ENCODE measurements around the gene MFSD6. TPM values are rescaled to one million over a fixed set of nuclear protein-coding genes. Genes with fewer than 3 reads are reported as not detected.

MFSD6 gene
- total and polyA plus RNA-seq, 10 donors: 5.0 to 130 (median 46.9) TPM

GRCh38 chr2:190443055-190443454 lies 34.9 kb downstream of the MFSD6 start:
- intact Hi-C loops (cut with DNase I; ENCODE audit: low total_unique reads): no loop called here
- Histone ChIP-seq H3K27me3 (replicated peaks in 1 of 7) (no peaks in the 10 kb centered on the region), H3K4me3 (no peak overlapping the region), H3K9me3 (no peaks in the 10 kb centered on the region), H3K27ac (no peak overlapping the region), H3K4me1 (peaks cover 9 to 97% (median 45%) of the 10 kb centered on the region in 6 donors), H3K36me3 (peaks cover 0 to 8% (median 0%) of the 10 kb centered on the region in 6 donors)
- WGBS, 5 donors: 72 to 89% (median 88%) methylated on average over 2 of the region's 2 CpGs
- DNase-seq: no peak
- TF ChIP-seq POLR2AphosphoS5 (IDR thresholded peaks at IDR 0.05) (no peak), POLR2A (IDR thresholded peaks at IDR 0.05) (no peak), CTCF (IDR thresholded peaks at IDR 0.05 in 8 of 11, conservative IDR thresholded peaks at IDR 0.05 in 3 of 11) (no peak)

DNA sequence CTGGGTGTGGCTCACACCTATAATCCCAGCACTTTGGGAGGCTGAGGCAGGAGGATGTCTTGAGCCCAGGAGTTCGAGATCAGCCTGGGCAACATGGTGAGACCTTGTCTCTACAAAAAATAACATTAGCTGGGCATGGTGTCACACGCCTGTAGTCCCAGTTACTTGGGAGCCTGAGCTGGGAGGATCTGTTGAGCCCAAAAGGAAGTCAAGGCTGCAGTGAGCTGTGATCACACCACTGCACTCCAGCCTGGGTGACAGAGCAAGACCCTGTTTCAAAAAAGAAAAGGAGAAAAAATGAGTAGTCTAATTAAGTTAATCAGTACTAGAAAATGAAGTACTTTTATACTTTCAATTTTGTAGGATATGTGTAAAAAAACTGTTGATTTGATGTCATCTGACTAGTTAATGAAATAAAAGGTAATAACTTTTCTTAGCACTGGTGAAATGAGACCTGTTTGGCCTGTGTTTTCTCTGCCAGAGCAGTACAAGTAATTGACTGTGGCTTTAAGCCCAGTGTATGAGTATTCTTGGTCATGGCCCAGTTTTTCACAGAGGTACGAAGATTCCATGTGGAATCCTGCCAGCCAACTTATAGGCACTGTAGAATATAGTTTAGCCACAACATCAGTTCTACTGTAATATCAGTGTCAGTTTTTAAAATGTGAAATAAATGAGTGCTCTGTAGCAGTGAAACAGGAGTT lies 35.8 kb downstream of the MFSD6 start:
- no peaks in the 10 kb centered on the region for H3K27me3 ChIP-seq (replicated peaks in 1 of 7)
- H3K36me3 ChIP-seq: no peaks in the 10 kb centered on the region
- no peak for TF ChIP-seq CTCF (IDR thresholded peaks at IDR 0.05 in 8 of 11, conservative IDR thresholded peaks at IDR 0.05 in 3 of 11)
- no peak for TF ChIP-seq POLR2AphosphoS5 (IDR thresholded peaks at IDR 0.05)
- no peak for TF ChIP-seq POLR2A (IDR thresholded peaks at IDR 0.05)
- DNase-seq: no peak
- WGBS, 5 donors: 81 to 93% (median 90%) methylated on average over 3 of the region's 3 CpGs
- H3K4me1 ChIP-seq: peaks cover 9 to 89% (median 45%) of the 10 kb centered on the region in 6 donors
- no peaks in the 10 kb centered on the region for H3K9me3 ChIP-seq
- no peak overlapping the region for H3K4me3 ChIP-seq
- intact Hi-C loops (cut with DNase I; ENCODE audit: low total_unique reads): no loop called here
- no peak overlapping the region for H3K27ac ChIP-seq

GRCh38 chr2:190444976-190445375 lies 36.8 kb downstream of the MFSD6 start:
- 93 to 100% (median 97%) methylated on average over 1 of the region's 1 CpG for WGBS, 5 donors
- no peak overlapping the region for H3K4me3 ChIP-seq
- intact Hi-C loops (cut with DNase I; ENCODE audit: low total_unique reads): no loop called here
- no peak for DNase-seq
- H3K27me3 ChIP-seq (replicated peaks in 1 of 7): no peaks in the 10 kb centered on the region
- H3K27ac ChIP-seq: peak overlapping the region in 2 of 8 donors; percentile 26 to 35
- no peaks in the 10 kb centered on the region for H3K9me3 ChIP-seq
- H3K36me3 ChIP-seq: no peaks in the 10 kb centered on the region
- TF ChIP-seq CTCF (IDR thresholded peaks at IDR 0.05 in 8 of 11, conservative IDR thresholded peaks at IDR 0.05 in 3 of 11) (no peak), POLR2AphosphoS5 (IDR thresholded peaks at IDR 0.05) (no peak), POLR2A (IDR thresholded peaks at IDR 0.05) (no peak)
- H3K4me1 ChIP-seq: peaks cover 9 to 78% (median 44%) of the 10 kb centered on the region in 6 donors

DNA sequence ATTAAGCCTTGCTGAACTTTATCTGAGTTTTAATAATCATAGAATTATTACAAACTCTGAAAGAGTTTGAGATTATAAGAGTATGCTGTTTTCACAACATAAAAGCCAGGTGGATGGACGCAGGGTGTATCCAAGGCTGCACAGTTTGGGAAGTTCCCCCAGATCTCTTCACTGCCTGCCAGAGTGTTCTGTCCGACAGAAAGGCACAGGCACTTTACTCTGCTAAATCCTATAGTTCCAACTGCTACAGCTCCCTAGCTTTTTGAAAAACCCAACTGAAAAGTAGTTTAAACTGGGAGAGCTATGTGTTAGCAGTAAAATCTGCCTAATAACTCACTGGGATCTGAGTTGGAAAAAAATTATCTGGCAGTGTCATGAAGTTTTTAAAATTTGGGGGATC lies 38.0 kb downstream of the MFSD6 start:
- Histone ChIP-seq H3K27me3 (replicated peaks in 1 of 7) (no peaks in the 10 kb centered on the region), H3K36me3 (no peaks in the 10 kb centered on the region), H3K4me3 (no peak overlapping the region), H3K27ac (peak overlapping the region in 4 of 8 donors; percentile 13 to 35 (median 20)), H3K4me1 (peaks cover 9 to 73% (median 36%) of the 10 kb centered on the region in 6 donors), H3K9me3 (no peaks in the 10 kb centered on the region)
- no peak for DNase-seq
- TF ChIP-seq CTCF (IDR thresholded peaks at IDR 0.05 in 8 of 11, conservative IDR thresholded peaks at IDR 0.05 in 3 of 11) (no peak), POLR2A (IDR thresholded peaks at IDR 0.05) (no peak), POLR2AphosphoS5 (IDR thresholded peaks at IDR 0.05) (no peak)
- intact Hi-C loops (cut with DNase I; ENCODE audit: low total_unique reads): no loop called here
- WGBS, 5 donors: 64 to 86% (median 78%) methylated on average over 2 of the region's 2 CpGs
